ENCODE results near the gene SORCS2. TPM values are rescaled to one million over a fixed set of nuclear protein-coding genes. Genes with fewer than 3 reads are reported as not detected.

Gene SORCS2
- total and polyA plus RNA-seq, 2 donors (not counting 1 experiment from before 2014, with no cell fraction given) = not detected

DNA sequence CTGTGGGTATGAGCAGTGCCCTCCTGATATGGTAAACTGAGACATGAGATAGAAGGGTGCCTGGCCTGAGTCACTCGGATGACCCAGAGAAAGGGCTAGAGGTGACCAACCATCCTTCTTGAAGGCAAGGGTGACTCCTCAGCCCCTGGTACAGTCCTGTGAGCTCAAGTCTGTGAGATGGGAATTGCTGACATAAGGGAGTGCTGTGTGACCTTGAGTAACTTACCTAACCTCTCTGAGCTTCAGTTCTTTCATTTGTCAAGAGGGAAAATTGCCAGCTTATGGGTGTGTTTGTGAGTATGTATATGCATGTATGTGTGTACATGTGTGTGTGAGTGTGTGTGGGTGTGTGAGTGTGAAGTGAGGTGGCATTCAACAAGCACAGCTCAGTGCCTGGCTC is 452.8 kb downstream of the SORCS2 start:
- Histone ChIP-seq H3K27me3 (replicated peaks in 1 of 4; ENCODE audit: control extremely low read depth in 1 of 4, control insufficient read depth in 3 of 4, insufficient read depth in 4 of 4, low read length in 3 of 4) (no peaks in the 10 kb centered on the region), H3K9ac (ENCODE audit: low read length) (no peak overlapping the region), H3K36me3 (replicated peaks in 1 of 2; ENCODE audit: control extremely low read depth in 1 of 2, control insufficient read depth in 1 of 2, extremely low read depth in 1 of 2, insufficient read depth in 2 of 2, low read length in 1 of 2) (no peaks in the 10 kb centered on the region), H3K79me2 (ENCODE audit: control insufficient read depth, insufficient read depth, low read length) (no peaks in the 10 kb centered on the region), H2AFZ (ENCODE audit: insufficient read depth, low read depth, low read length, poor library complexity, severe bottlenecking) (no peak overlapping the region), H3K4me3 (ENCODE audit: control extremely low read depth in 1 of 5, extremely low read depth in 1 of 5, insufficient read depth in 1 of 5, low read depth in 2 of 5, low read length in 4 of 5) (no peak overlapping the region), H3K27ac (ENCODE audit: low read length in 2 of 2) (no peak overlapping the region), H3K4me1 (ENCODE audit: control insufficient read depth in 2 of 2, insufficient read depth in 2 of 2, low read length in 2 of 2) (peaks cover 0 to 6% of the 10 kb centered on the region in 2 donors), H3K4me2 (replicated peaks; ENCODE audit: low read depth, low read length, poor library complexity, severe bottlenecking) (no peak overlapping the region), H4K20me1 (ENCODE audit: control insufficient read depth, insufficient read depth, low read length, poor library complexity, severe bottlenecking) (no peaks in the 10 kb centered on the region), H3K9me3 (ENCODE audit: control extremely low read depth in 1 of 3, control insufficient read depth in 2 of 3, insufficient read depth in 1 of 3, low read length in 2 of 3) (peaks cover 0 to 30% (median 0%) of the 10 kb centered on the region in 3 donors)
- peaks cover 3% of the 10 kb centered on the region for H3K27me3 Mint-ChIP-seq
- ATAC-seq (ENCODE audit: low read depth) (no peak), DNase-seq (no peak)
- CTCF ChIA-PET = no interaction called here
- TF ChIP-seq EZH2 (IDR thresholded peaks at IDR 0.05; ENCODE audit: borderline replicate concordance, insufficient read depth, low read depth, low read length, poor library complexity, severe bottlenecking) = no peak
- TF ChIP-seq, protein P1, sequence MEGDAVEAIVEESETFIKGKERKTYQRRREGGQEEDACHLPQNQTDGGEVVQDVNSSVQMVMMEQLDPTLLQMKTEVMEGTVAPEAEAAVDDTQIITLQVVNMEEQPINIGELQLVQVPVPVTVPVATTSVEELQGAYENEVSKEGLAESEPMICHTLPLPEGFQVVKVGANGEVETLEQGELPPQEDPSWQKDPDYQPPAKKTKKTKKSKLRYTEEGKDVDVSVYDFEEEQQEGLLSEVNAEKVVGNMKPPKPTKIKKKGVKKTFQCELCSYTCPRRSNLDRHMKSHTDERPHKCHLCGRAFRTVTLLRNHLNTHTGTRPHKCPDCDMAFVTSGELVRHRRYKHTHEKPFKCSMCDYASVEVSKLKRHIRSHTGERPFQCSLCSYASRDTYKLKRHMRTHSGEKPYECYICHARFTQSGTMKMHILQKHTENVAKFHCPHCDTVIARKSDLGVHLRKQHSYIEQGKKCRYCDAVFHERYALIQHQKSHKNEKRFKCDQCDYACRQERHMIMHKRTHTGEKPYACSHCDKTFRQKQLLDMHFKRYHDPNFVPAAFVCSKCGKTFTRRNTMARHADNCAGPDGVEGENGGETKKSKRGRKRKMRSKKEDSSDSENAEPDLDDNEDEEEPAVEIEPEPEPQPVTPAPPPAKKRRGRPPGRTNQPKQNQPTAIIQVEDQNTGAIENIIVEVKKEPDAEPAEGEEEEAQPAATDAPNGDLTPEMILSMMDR (IDR thresholded peaks at IDR 0.05) = no peak
- H3K9me3 Mint-ChIP-seq (ENCODE audit: insufficient read depth) = no peaks in the 10 kb centered on the region
- POLR2A ChIA-PET = no interaction called here
- H3K4me3 Mint-ChIP-seq = no peak overlapping the region
- intact Hi-C loops (cut with micrococcal nuclease) = no loop called here
- H3K4me1 Mint-ChIP-seq = peaks cover 11% of the 10 kb centered on the region
- H3K27ac Mint-ChIP-seq = no peak overlapping the region
- WGBS (ENCODE audit: insufficient coverage) = 100% methylated on average over 1 of the region's 1 CpG

DNA sequence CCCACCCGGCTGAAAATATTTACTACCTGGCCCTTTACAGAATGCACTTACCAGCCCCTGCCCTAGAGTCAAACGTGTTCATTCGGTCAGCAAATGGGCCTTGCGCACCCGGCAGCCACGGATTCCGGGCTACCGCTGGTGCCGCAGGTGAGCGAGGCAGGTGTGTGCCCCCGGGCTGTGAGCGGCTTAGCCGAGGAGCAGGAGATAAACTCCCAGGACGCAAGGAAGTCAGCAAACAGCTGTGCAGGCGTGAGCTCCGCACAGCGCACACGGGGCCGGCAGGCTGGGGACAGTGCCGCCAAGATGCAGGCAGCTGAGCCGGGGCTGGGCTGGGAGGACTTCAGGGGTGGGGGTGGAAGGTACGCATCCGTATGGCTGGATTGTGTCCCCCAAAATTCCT is 453.6 kb downstream of the SORCS2 start:
- peaks cover 7% of the 10 kb centered on the region for H3K27me3 Mint-ChIP-seq
- WGBS (ENCODE audit: insufficient coverage) = 98% methylated on average over 19 of the region's 23 CpGs
- Histone ChIP-seq H3K9ac (ENCODE audit: low read length) (no peak overlapping the region), H3K36me3 (replicated peaks in 1 of 2; ENCODE audit: control extremely low read depth in 1 of 2, control insufficient read depth in 1 of 2, extremely low read depth in 1 of 2, insufficient read depth in 2 of 2, low read length in 1 of 2) (no peaks in the 10 kb centered on the region), H3K4me2 (replicated peaks; ENCODE audit: low read depth, low read length, poor library complexity, severe bottlenecking) (no peak overlapping the region), H3K79me2 (ENCODE audit: control insufficient read depth, insufficient read depth, low read length) (no peaks in the 10 kb centered on the region), H4K20me1 (ENCODE audit: control insufficient read depth, insufficient read depth, low read length, poor library complexity, severe bottlenecking) (no peaks in the 10 kb centered on the region), H3K9me3 (ENCODE audit: control extremely low read depth in 1 of 3, control insufficient read depth in 2 of 3, insufficient read depth in 1 of 3, low read length in 2 of 3) (peaks cover 0 to 27% (median 0%) of the 10 kb centered on the region in 3 donors), H3K4me1 (ENCODE audit: control insufficient read depth in 2 of 2, insufficient read depth in 2 of 2, low read length in 2 of 2) (peaks cover 0 to 6% of the 10 kb centered on the region in 2 donors), H3K27me3 (replicated peaks in 1 of 4; ENCODE audit: control extremely low read depth in 1 of 4, control insufficient read depth in 3 of 4, insufficient read depth in 4 of 4, low read length in 3 of 4) (no peaks in the 10 kb centered on the region), H2AFZ (ENCODE audit: insufficient read depth, low read depth, low read length, poor library complexity, severe bottlenecking) (no peak overlapping the region), H3K27ac (ENCODE audit: low read length in 2 of 2) (no peak overlapping the region), H3K4me3 (ENCODE audit: control extremely low read depth in 1 of 5, extremely low read depth in 1 of 5, insufficient read depth in 1 of 5, low read depth in 2 of 5, low read length in 4 of 5) (no peak overlapping the region)
- H3K4me1 Mint-ChIP-seq = peaks cover 13% of the 10 kb centered on the region
- no peaks in the 10 kb centered on the region for H3K9me3 Mint-ChIP-seq (ENCODE audit: insufficient read depth)
- ChIA-PET CTCF (no interaction called here), POLR2A (no interaction called here)
- DNase-seq (no peak), ATAC-seq (ENCODE audit: low read depth) (no peak)
- TF ChIP-seq, protein P1 (IDR thresholded peaks at IDR 0.05) = no peak
- TF ChIP-seq EZH2 (IDR thresholded peaks at IDR 0.05; ENCODE audit: borderline replicate concordance, insufficient read depth, low read depth, low read length, poor library complexity, severe bottlenecking) = no peak
- no peak overlapping the region for H3K4me3 Mint-ChIP-seq
- H3K27ac Mint-ChIP-seq = no peak overlapping the region
- intact Hi-C loops (cut with micrococcal nuclease) = no loop called here
